ENCODE data around the gene MEIKIN.

- no peak for TF ChIP-seq CTCF (IDR thresholded peaks at IDR 0.05; ENCODE audit: low read depth, low read length)
- TF ChIP-seq EZH2phosphoT487 (IDR thresholded peaks at IDR 0.05; ENCODE audit: low read depth) = no peak
These were observed 20.5 kb upstream of the MEIKIN start for GRCh38 chr5:131965826-131966415.
